HG02763 (cell line): ENCODE data around the gene HSD17B12.
"Not testable (repeated sequence)": the region's sequence is repeated elsewhere in the genome, so short reads cannot be mapped to it uniquely, and the experiment has no call there.

Experiments used
- ATAC-seq: cut with Tn5 transposase; IDR thresholded peaks from one replicate; pipeline ENCODE4 v1.9.1; 2021; ENCODE audit warnings: mild to moderate bottlenecking, moderate library complexity; ENCODE audit not compliant: unreplicated experiment

Gene HSD17B12

GRCh38 chr11:43680521-43681400 is at the start of gene HSD17B12:
Gene HSD17B12, plus strand, starts transcription at chr11:43680738. Its CDS starts 90 bp downstream, at chr11:43680828.
- peak; percentile 97 for ATAC-seq

DNA sequence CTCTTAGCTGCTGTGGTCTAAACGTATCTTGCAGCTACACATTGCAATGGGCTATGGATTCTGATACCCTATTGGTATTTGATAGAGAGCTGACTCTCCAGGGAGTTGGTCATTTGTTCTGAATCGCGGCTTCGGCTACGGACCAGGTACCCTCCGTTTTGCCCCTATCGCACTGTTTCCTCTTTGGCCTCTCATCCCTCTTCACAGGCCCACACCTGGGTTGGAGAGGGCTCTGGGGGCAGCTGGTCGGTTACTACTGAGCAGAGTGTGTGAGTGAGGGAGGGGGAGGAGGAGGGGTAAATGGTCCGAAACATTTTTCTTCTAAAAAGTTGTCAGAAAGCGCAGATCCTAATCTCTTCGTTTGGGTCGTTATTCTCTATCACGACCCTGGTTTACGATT is 48.8 kb upstream of the HSD17B12 start:
- no peak for ATAC-seq

DNA sequence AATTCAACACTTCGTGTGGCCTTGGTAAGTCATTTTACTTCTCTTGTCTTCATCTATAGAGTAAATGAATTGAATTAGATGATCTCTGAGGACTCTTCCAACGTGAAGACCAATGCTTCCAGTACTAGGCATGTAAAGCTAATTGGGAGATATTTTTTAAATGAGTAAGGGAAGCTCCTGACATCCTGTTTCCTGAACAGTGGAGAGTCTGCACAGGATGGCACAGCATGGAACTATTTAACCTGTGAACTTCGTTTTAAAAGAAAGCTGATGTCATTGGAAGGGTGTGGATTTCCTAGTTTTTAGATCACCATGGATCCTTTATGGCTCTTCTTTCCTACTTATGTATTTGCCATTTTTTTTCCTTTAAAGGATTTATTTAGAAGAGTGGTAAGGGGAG is 48.4 kb upstream of the HSD17B12 start:
- ATAC-seq: no peak

DNA sequence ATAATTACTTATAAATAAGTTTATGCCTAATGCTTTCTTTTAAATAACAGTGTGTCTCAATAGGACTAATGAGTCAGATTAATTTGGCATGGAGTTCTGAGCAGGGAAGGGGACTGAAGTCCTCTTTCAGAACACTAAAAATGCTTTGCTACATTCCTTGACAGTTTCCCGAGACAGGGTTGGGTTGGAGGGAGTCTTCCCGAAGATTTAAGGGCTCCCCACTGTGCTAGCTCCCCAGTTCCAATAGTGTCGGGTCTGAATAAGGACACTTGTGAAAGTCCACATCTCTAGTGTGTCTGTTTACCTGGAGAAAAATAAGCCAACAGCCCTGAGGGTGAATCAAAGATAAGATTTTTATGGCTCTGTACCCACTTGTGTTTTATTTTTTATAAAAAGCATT is 41.8 kb upstream of the HSD17B12 start:
- ATAC-seq: no peak

DNA sequence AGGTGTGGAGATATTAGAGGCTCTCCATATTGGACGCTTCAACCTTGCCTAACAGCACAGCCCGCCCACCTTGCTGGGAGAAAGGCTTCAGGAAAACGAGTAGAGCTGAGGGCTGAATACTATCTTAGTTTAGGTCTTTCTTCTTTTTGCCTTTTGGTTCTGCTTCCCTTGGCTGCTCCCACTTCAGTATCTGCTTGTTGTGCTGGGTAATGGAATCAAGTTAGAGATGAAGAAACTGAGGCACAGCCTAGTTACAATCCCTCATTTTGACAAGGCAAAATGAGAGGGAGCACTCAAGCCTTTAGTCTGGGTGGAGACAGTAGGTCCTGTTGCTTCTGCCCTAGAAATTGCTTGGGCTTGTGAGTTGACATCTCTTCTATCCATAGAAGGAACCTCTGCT is 41.3 kb upstream of the HSD17B12 start:
- ATAC-seq: no peak

DNA sequence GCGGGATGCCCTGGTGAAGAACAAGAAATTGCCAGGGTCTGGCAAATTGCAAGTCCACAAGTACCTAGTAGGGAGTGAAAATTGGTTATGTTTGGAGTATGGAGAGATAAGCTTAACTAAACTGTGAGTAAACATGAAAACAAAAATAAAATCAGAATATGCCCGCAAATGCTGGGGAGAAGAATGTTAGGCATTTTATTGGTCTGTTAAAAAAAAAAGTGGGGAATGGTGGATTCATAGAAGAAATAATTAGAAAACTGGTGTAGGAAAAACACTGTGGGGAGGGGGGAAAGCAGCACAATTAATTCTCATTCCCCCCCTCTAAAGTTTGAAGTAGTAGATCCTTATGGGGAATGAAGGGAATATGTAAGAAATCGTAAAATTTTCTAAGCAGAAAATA is 40.6 kb upstream of the HSD17B12 start:
- ATAC-seq: no peak

- peak; percentile 100 for ATAC-seq
Measured at GRCh38 chr11:43643898-43644620, 36.5 kb upstream of the HSD17B12 start.

- ATAC-seq: no peak
Measured at GRCh38 chr11:43644621-43645299, 35.8 kb upstream of the HSD17B12 start.

DNA sequence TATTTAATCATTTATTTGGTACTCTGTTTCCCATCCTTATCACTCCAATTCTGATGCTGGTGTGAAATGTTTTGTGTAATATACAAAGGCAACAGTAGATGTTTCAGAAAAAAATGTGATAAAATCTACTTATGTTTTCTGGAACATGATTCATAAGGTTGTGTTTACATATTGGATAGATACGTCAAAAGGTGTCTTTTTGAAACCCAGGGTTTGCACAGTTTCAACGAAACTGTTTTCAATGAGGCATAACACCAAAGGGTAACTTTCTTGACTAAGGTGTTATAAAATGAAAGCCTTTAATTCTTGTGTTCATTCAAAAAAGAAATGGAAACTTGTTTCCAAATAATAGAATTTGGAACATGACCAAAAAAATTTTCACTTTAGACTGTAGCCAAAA is 33.8 kb upstream of the HSD17B12 start:
- no peak for ATAC-seq

DNA sequence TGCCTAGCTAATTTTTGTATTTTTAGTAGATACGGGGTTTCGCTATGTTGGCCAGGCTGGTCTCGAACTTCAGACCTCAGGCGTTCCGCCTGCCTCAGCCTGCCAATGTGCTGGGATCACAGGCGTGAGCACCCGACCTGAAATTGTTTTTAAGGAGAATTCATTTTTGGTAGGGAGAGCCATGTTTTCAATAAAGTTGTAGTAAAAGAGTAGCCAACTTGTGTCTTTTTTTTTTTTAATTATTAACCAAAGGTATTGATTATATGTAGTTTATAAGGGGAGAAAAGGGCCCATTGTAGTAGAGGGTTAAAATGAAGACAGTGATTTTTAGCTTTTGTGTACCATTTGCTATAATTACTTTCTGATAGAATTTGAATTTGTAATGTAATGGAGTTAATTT is 31.6 kb upstream of the HSD17B12 start:
- ATAC-seq: no peak

DNA sequence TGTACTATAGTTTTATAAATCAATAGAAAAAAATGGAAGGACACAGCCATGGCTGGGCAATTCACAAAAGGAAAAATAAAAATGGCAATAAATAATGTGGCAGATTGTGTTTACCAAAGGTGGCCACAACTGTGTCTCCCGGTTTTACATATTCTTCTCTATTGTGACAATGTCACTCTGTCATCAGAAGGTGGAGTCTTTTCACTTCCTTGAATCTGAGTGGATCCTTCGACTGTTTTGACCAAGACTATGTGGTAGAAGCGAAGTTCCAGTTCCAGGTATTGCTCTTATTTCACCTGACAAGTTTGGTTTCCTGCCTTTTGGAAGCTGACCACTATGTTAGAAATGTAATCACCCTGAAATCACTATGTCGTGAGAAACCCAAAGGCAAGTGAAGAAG is 31.0 kb upstream of the HSD17B12 start:
- no peak for ATAC-seq

GRCh38 chr11:43649921-43650320 is 30.6 kb upstream of the HSD17B12 start:
- ATAC-seq: no peak

- ATAC-seq: not testable (repeated sequence)
Measured at GRCh38 chr11:43663018-43663417, 17.5 kb upstream of the HSD17B12 start.

DNA sequence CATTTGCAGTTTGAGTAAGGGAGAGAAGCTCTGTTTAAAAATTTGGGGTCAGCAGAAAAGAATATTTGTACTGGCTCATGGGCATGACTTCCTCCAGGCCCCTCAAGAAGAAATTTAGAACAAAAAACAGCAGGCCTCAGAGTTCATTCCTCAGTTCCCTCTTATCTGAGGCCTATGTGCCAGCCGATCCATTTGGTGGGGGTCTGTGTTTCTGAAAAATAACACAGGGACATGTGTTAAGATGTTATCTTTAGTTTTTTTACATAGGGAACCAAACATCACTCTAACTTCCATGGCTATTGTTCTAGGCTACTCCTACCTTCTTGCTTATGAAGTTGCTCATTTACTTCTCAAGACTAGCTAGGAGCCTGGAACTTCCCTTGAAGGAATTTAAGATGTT is 16.2 kb upstream of the HSD17B12 start:
- no peak for ATAC-seq

DNA sequence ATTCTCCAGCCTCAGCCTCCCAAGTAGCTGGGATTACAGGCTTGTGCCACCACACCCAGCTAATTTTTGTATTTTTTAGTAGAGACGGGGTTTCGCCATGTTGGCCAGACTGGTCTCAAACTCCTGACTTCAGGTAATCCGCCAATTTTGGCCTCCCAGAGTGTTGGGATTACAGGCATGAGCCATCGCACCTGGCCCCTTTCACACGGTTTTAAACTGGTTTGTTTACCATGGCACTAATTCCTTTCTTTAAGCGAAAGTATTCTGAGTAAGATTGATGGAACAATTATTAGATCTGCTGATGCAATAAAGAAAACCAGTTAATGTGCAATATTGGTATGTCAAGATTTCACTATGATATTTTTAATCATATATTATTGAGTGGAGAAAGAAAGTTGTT is 9.3 kb upstream of the HSD17B12 start:
- not testable (repeated sequence) for ATAC-seq

- no peak for ATAC-seq
Measured at GRCh38 chr11:43674560-43674959, 6.0 kb upstream of the HSD17B12 start.

DNA sequence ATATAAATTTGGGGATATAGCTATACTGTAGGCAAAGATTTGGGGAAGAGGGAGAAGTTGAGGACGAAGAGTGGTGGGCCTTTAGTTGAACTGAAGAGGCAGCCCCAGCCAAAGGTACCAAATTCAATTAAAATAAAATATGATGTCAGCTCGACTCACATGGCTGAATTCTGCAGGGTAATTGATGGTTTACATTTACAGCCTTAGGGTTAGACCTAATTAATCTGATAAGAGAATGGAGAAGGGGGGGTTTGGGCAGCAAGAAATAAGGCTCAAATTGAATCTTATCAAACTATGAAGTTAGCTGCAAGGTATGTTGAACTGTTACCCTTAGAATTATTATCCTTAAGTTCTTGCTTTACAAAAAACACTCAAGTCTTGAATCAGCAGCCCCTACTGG is 3.6 kb upstream of the HSD17B12 start:
- no peak for ATAC-seq

DNA sequence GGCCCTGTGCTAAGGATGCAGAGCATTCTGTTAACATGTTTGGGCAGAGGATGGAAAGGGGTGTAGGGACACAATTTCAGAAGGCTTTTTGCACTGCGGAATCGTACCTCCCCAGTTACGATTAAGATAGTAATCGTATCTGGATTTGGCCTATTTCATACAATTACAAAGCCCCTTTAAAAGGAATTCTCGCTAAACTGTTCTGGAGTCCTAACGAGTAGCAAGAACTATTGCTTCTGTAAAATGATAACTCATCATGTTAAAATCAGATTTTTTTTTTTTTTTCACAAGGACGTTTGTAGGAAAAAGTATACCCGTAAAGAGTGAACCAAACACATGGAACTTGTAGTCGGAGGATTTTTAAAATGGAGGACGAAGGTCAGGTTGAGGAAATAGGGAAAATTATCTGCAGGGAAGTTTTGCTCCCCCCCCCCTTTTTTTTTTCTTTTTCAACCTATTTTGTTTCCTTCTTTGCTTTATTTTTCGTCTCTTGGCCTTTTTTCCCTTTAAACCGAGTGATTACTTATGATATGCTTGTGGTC is 934 bp downstream of the HSD17B12 start:
- ATAC-seq: no peak

DNA sequence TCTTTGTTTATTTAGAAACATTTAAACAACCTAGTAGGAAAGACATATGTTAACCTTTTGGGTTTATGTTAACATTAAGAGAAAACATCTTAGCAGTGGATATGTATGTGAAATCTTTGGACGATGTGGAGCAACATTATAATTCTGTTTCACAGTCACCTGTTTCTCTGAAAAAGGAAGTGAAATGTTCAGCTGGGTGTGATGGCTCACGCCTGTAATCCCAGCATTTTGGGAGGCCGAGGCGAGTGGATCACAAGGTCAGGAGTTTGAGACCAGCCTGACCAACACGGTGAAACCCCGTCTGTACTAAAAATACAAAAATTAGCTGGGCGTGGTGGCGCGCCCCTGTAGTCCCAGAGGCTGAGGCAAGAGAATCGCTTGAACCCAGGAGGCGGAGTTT is 1.5 kb downstream of the HSD17B12 start:
- ATAC-seq: not testable (repeated sequence)

GRCh38 chr11:43685440-43685839 is 4.9 kb downstream of the HSD17B12 start:
- ATAC-seq: no peak

- no peak for ATAC-seq
Measured at GRCh38 chr11:43686207-43686606, 5.7 kb downstream of the HSD17B12 start.
